Tibial artery (tissue), 4 donors: Measurements from ENCODE around the gene DYSF.

Source experiments
- DNase-seq, 2 donors: peaks; one replicate each; pipeline ENCODE4 v3.0.0-alpha.2; 2019
- H3K27ac ChIP-seq, 2 donors: fragments of 200-600 bp; sonication (generic) in 1 of 2; 1 replicate in 1 of 2; 2 replicates in 1 of 2; pipeline ENCODE4 v1.5.1; 2018 to 2019; ENCODE audit warnings: mild to moderate bottlenecking in 1 of 2
- H3K27me3 ChIP-seq, 2 donors: fragments of 200-600 bp; sonication (generic) in 1 of 2; one replicate each; pipeline versions ENCODE4 v1.5.1 to v1.6.0; 2016 to 2019
- H3K36me3 ChIP-seq, 3 donors: fragments of 200-600 bp; sonication (generic) in 2 of 3; one replicate each; pipeline ENCODE4 v1.5.1; 2016 to 2019; ENCODE audit warnings: mild to moderate bottlenecking in 2 of 3
- H3K4me1 ChIP-seq, 4 donors: fragments of 200-600 bp; sonication (generic) in 2 of 4; 1 replicate in 3 of 4; 2 replicates in 1 of 4; pipeline ENCODE4 v1.5.1; 2016 to 2019
- H3K4me3 ChIP-seq, 2 donors: fragments of 200-600 bp; sonication (generic) in 1 of 2; 1 replicate in 1 of 2; 2 replicates in 1 of 2; pipeline ENCODE4 v1.5.1; 2018 to 2019; ENCODE audit warnings: mild to moderate bottlenecking in 2 of 2
- H3K9me3 ChIP-seq, 3 donors: fragments of 200-600 bp; sonication (generic) in 1 of 3; one replicate each; pipeline ENCODE4 v1.5.1; 2016 to 2019
- intact Hi-C: fragments of 100-400 bp; cut with DNase I; formaldehyde crosslinking; loops from one replicate; pipeline ENCODE4 v1.15.0; 2023; ENCODE audit warnings: low total_unique reads
- TF ChIP-seq, protein P1 (sequence below), 2 experiments: fragments of 200-600 bp in 1 of 2; fragments of 450-650 bp in 1 of 2; IDR thresholded peaks; one replicate each; pipeline ENCODE4 v1.5.1; 2017 to 2019; ENCODE audit warnings: antibody characterized with exemption in 2 of 2, mild to moderate bottlenecking in 1 of 2, moderate library complexity in 1 of 2

The DYSF gene

DNA sequence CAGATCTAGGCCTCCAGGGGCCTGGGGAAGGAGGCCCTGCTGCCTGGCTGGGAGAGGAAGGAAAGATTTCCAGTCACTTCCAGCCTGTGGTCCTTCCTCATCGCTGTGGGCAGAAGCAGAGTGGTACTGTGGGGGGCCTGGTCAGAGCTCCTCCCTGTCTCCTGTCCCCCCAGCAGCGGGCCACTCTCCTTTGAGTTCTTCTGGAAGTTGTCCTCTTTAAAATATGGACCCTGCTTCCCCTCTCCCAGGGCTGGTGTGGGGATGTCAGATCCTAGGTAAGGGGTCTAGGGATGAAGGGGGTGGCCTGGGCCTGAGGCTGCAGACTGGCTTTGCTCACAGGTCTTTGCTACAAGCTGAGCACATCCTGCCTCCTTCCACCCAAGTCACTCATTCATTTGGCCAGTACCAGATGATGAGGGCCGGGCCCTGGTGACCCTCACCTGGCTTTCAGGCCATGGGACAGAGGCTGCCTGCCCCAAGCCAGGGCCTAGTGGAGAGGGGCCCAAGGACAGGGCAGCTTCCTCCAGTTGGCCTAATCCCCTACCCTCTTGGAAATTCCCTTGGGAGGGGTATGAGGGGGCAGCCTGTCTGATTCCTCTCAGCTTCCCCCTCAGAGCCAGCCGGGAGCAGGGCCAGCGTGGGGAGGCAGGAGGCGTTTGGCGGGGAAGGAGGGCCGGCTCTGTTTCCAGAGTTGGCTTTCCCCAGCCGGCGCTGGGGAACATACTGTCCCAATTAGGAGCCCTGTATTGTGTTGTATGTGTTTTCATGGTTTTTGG is 231.9 kb downstream of the DYSF start:
- intact Hi-C loops, result no loop called here
- TF ChIP-seq, protein P1, sequence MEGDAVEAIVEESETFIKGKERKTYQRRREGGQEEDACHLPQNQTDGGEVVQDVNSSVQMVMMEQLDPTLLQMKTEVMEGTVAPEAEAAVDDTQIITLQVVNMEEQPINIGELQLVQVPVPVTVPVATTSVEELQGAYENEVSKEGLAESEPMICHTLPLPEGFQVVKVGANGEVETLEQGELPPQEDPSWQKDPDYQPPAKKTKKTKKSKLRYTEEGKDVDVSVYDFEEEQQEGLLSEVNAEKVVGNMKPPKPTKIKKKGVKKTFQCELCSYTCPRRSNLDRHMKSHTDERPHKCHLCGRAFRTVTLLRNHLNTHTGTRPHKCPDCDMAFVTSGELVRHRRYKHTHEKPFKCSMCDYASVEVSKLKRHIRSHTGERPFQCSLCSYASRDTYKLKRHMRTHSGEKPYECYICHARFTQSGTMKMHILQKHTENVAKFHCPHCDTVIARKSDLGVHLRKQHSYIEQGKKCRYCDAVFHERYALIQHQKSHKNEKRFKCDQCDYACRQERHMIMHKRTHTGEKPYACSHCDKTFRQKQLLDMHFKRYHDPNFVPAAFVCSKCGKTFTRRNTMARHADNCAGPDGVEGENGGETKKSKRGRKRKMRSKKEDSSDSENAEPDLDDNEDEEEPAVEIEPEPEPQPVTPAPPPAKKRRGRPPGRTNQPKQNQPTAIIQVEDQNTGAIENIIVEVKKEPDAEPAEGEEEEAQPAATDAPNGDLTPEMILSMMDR (IDR thresholded peaks at IDR 0.05), result no peak
- H3K27me3 ChIP-seq, result no peaks in the 10 kb centered on the region
- H3K9me3 ChIP-seq, result no peaks in the 10 kb centered on the region
- H3K4me1 ChIP-seq, result no peaks in the 10 kb centered on the region
- H3K36me3 ChIP-seq, result peaks cover 0 to 7% (median 0%) of the 10 kb centered on the region in 3 donors
- peak; percentile 52 to 74 for DNase-seq
- H3K27ac ChIP-seq, result peak overlapping the region; percentile 25 to 33
- H3K4me3 ChIP-seq, result no peak overlapping the region

DNA sequence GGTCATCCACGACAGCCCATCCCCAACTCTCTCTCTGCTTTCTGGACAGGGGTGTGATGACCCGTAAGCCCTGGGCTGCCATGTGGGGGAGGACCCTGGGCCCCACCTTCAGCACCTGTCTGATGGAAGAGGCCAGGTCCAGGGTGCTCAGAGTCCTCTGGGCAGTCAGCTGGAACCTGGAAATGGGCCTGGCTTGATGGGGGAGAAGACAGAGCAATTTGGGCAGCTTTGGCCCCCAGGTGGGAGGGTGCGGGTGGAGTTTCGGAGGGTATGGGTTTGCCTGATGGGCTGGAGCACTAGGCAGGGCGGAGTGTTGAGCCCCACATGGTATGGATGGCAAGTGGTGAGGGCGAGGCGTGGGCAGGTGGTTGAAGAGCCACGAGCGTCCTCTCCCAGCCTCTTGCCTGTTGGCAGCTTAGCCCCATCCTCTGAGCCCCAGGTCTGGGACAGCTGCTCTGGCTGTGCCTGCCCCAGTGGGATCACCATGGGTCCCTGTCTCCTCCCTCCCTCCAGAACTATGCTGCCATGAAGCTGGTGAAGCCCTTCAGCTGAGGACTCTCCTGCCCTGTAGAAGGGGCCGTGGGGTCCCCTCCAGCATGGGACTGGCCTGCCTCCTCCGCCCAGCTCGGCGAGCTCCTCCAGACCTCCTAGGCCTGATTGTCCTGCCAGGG is 232.7 kb downstream of the DYSF start:
- H3K36me3 ChIP-seq, result peaks cover 0 to 5% (median 0%) of the 10 kb centered on the region in 3 donors
- intact Hi-C loops, result no loop called here
- peak in 1 of 2 donors; percentile 59 for DNase-seq

DNA sequence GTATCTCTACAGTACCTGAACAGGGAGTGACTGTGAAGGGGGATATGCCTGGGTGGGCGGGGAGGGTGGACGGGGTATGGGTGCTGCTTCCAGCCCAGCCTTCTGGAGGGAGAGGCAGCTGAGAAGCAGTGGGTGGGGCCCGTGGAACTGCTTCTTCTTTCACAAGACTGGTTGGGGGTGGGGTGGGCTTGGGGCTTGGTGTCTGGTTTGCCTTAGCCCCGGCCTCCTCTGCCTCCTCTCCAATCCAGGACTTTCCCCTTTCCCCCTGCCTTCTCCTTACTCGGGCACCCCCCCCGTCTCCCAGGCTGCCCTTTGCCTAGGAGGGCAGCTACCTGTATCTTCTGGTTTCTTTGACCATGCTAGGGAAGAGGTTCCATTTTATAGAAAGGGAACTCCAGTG is 233.4 kb downstream of the DYSF start:
- Histone ChIP-seq H3K27ac (no peak overlapping the region), H3K36me3 (no peaks in the 10 kb centered on the region), H3K4me1 (peaks cover 0 to under 1% (median 0%) of the 10 kb centered on the region in 4 donors), H3K4me3 (no peak overlapping the region), H3K9me3 (no peaks in the 10 kb centered on the region), H3K27me3 (no peaks in the 10 kb centered on the region)
- TF ChIP-seq, protein P1 (IDR thresholded peaks at IDR 0.05), result no peak
- DNase-seq, result peak in 1 of 2 donors; percentile 33
- intact Hi-C loops, result no loop called here

More for the DNA sequence above, 232.7 kb downstream of the DYSF start:
- no peaks in the 10 kb centered on the region for H3K27me3 ChIP-seq
- no peaks in the 10 kb centered on the region for H3K4me1 ChIP-seq
- H3K27ac ChIP-seq, result peak overlapping the region in 1 of 2 donors; percentile 33
- no peak overlapping the region for H3K4me3 ChIP-seq
- TF ChIP-seq, protein P1 (IDR thresholded peaks at IDR 0.05), result no peak
- no peaks in the 10 kb centered on the region for H3K9me3 ChIP-seq

DNA sequence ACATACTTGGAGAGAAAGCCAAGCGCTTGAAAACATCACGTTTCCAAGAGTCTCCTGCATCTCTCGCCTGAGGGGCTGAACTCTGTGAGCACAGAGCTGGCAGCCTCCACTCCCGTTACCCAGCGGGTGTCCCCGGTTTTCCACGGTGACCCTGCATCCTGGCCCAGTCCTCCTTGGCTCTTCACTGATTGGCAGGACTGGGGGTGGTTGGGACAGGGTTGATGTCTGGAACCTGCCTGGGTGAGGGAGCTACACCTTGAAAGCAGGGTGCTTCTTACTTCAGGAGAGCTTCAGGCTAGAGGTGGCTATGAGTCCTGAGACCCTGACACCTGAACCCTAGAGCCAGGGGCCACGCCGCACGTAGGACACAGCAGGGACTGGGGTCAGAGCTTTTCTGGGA is 234.1 kb downstream of the DYSF start:
- Histone ChIP-seq H3K9me3 (no peaks in the 10 kb centered on the region), H3K27ac (no peak overlapping the region), H3K4me1 (peaks cover 0 to 6% (median 0%) of the 10 kb centered on the region in 4 donors), H3K4me3 (no peak overlapping the region), H3K36me3 (no peaks in the 10 kb centered on the region), H3K27me3 (no peaks in the 10 kb centered on the region)
- TF ChIP-seq, protein P1 (IDR thresholded peaks at IDR 0.05), result no peak
- intact Hi-C loops, result no loop called here
- peak in 1 of 2 donors; percentile 44 for DNase-seq

DNA sequence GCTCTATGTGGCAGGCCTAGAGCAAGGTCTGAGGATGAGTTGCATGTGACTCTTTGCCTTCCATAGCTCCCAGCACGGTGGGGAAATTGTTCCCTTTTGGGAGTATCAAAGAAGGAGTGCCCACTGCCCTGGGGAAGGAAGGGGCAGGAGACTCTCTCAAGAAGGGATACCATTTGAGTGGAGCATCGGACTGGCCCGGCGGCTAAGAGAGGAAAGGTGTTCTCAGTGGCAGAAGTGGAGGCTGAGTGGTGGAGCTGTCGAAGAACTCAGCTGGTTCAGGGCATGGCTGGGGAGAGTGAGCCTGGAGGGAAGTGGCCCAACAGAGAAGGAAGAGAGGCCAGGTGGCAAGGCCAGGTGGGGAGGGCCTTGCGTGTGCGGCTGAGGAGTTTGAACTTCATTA is 235.2 kb downstream of the DYSF start:
- Histone ChIP-seq H3K4me3 (no peak overlapping the region), H3K9me3 (no peaks in the 10 kb centered on the region), H3K36me3 (no peaks in the 10 kb centered on the region), H3K27ac (no peak overlapping the region), H3K27me3 (no peaks in the 10 kb centered on the region), H3K4me1 (peaks cover 0 to 8% (median 0%) of the 10 kb centered on the region in 4 donors)
- DNase-seq, result peak in 1 of 2 donors; percentile 31
- intact Hi-C loops, result no loop called here
- TF ChIP-seq, protein P1 (IDR thresholded peaks at IDR 0.05), result no peak
